NAMALWA (cell line): ENCODE results near the gene TNC.

Experiments used
- DNase-seq: peaks from one replicate; pipeline ENCODE4 v3.0.0-alpha.2; 2015; ENCODE audit warnings: low spot score

Gene TNC

GRCh38 chr9:115008536-115009270, 109.3 kb downstream of the TNC start:
- DNase-seq: no peak

- no peak for DNase-seq
Observed at GRCh38 chr9:115006660-115007059, 111.3 kb downstream of the TNC start.

- no peak for DNase-seq
Observed at GRCh38 chr9:115005322-115005721, 112.6 kb downstream of the TNC start.

GRCh38 chr9:115004545-115004944, 113.4 kb downstream of the TNC start:
- DNase-seq: no peak

GRCh38 chr9:115002371-115003120, 115.4 kb downstream of the TNC start:
- no peak for DNase-seq

GRCh38 chr9:115000217-115000639, 117.7 kb downstream of the TNC start:
- no peak for DNase-seq

GRCh38 chr9:114998326-114998725, 119.6 kb downstream of the TNC start:
- no peak for DNase-seq

- no peak for DNase-seq
Observed at GRCh38 chr9:114995681-114996221, 122.2 kb downstream of the TNC start.

- DNase-seq: no peak
Observed at GRCh38 chr9:114994768-114995167, 123.2 kb downstream of the TNC start.

- no peak for DNase-seq
Observed at GRCh38 chr9:114991861-114992260, 126.1 kb downstream of the TNC start.

GRCh38 chr9:114990901-114991300, 127.1 kb downstream of the TNC start:
- DNase-seq: no peak

GRCh38 chr9:114989600-114990410, 128.2 kb downstream of the TNC start:
- DNase-seq: no peak

GRCh38 chr9:114988962-114989599, 128.9 kb downstream of the TNC start:
- DNase-seq: no peak

GRCh38 chr9:114987116-114987515, 130.8 kb downstream of the TNC start:
- DNase-seq: no peak

- DNase-seq: no peak
Observed at GRCh38 chr9:114985959-114986501, 131.9 kb downstream of the TNC start.

GRCh38 chr9:114981063-114981462, 136.9 kb downstream of the TNC start:
- DNase-seq: no peak

- DNase-seq: no peak
Observed at GRCh38 chr9:114973216-114973615, 144.7 kb downstream of the TNC start.

GRCh38 chr9:114972510-114973136, 145.3 kb downstream of the TNC start:
- DNase-seq: no peak
